SW480 (cell line): ENCODE measurements around the gene ADAMTSL4.
A peak's percentile ranks its signal among the peaks of the same experiment; 100 is the strongest.
"Not testable (repeated sequence)": the region's sequence is repeated elsewhere in the genome, so short reads cannot be mapped to it uniquely, and the experiment has no call there.

ENCODE experiments used
- DNase-seq: peaks from one replicate; pipeline ENCODE4 v3.0.0-alpha.2; 2016; ENCODE audit warnings: low spot score

ADAMTSL4 gene

GRCh38 chr1:150555198-150555970 lies 6.2 kb downstream of the ADAMTSL4 start:
- DNase-seq: no peak

GRCh38 chr1:150555971-150556865 lies 7.0 kb downstream of the ADAMTSL4 start:
- no peak for DNase-seq

- DNase-seq: no peak
Measured at GRCh38 chr1:150557065-150557600, 7.9 kb downstream of the ADAMTSL4 start.

- no peak for DNase-seq
Measured at GRCh38 chr1:150557813-150558212, 8.6 kb downstream of the ADAMTSL4 start.

- no peak for DNase-seq
Measured at GRCh38 chr1:150558303-150558704, 9.1 kb downstream of the ADAMTSL4 start.

- no peak for DNase-seq
Measured at GRCh38 chr1:150558761-150559655, 9.8 kb downstream of the ADAMTSL4 start.

- no peak for DNase-seq
Measured at GRCh38 chr1:150559656-150560010, 10.4 kb downstream of the ADAMTSL4 start.

GRCh38 chr1:150560011-150560438 lies 10.8 kb downstream of the ADAMTSL4 start:
- peak; percentile 53 for DNase-seq

- peak; percentile 85 for DNase-seq
Measured at GRCh38 chr1:150560576-150561253, 11.5 kb downstream of the ADAMTSL4 start.

GRCh38 chr1:150561254-150561973 lies 12.2 kb downstream of the ADAMTSL4 start:
- peak; percentile 88 for DNase-seq

- peak; percentile 76 for DNase-seq
Measured at GRCh38 chr1:150561974-150562445, 12.8 kb downstream of the ADAMTSL4 start.

GRCh38 chr1:150562446-150563339 lies 13.5 kb downstream of the ADAMTSL4 start:
- no peak for DNase-seq

GRCh38 chr1:150563340-150564038 lies 14.3 kb downstream of the ADAMTSL4 start:
- no peak for DNase-seq

GRCh38 chr1:150564051-150564991 lies 15.1 kb downstream of the ADAMTSL4 start:
- no peak for DNase-seq

- DNase-seq: not testable (repeated sequence)
Measured at GRCh38 chr1:150565240-150565991, 16.2 kb downstream of the ADAMTSL4 start.

GRCh38 chr1:150566589-150567340 lies 17.6 kb downstream of the ADAMTSL4 start:
- no peak for DNase-seq
